ENCODE measurements around the gene C2orf72. TPM values are rescaled to one million over a fixed set of nuclear protein-coding genes. Genes with fewer than 3 reads are reported as not detected.
A peak's percentile ranks its signal among the peaks of the same experiment; 100 is the strongest.
"Not testable (repeated sequence)": the region's sequence is repeated elsewhere in the genome, so short reads cannot be mapped to it uniquely, and the experiment has no call there.

The C2orf72 gene
- polyA plus RNA-seq, 3 donors, result not detected

DNA sequence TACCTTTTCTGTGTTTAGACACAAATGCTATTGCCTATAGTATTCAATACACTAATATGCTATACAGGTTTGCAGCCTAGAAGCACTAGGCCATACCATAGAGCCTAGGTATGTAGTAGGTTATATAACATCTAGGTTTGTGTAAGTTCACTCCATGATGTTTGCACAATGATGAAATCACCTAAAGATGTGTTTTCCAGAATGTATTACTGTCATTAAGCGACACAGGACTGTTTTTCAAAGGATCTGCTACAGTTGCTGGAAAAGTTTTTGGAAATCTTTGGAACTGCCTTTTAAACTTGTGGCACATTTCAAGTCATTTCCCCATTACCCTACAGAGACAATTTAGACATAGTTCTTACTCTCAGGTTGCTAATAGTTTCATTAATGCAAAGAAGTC lies 28.6 kb downstream of the C2orf72 start:
- WGBS (ENCODE audit: insufficient coverage), result 100% methylated on average over 1 of the region's 1 CpG
- no peak overlapping the region for H3K4me2 ChIP-seq (replicated peaks; ENCODE audit: extremely low read depth, low read length, poor library complexity, severe bottlenecking)
- H3K27ac ChIP-seq (ENCODE audit: low read depth in 1 of 2, low read length in 2 of 2), result no peak overlapping the region
- H3K36me3 Mint-ChIP-seq, result peaks cover 76 to 89% of the 10 kb centered on the region in 2 donors
- no peak overlapping the region for H3K4me3 ChIP-seq (replicated peaks in 1 of 3; ENCODE audit: low read depth in 2 of 3, low read length in 3 of 3)
- H4K20me1 ChIP-seq (ENCODE audit: insufficient read depth, low read length), result peaks cover 16% of the 10 kb centered on the region
- intact Hi-C loops (cut with micrococcal nuclease), result no loop called here
- no peak overlapping the region for H2AFZ ChIP-seq (ENCODE audit: insufficient read depth, low read depth, low read length, poor library complexity, severe bottlenecking)
- peaks cover 22% of the 10 kb centered on the region for H3K79me2 ChIP-seq (ENCODE audit: insufficient read depth, low read length)
- H3K27me3 ChIP-seq (ENCODE audit: control insufficient read depth in 2 of 2, insufficient read depth in 2 of 2, low read length in 2 of 2), result no peaks in the 10 kb centered on the region
- H3K27me3 Mint-ChIP-seq (ENCODE audit: low read depth in 3 of 3), result no peaks in the 10 kb centered on the region
- no peak overlapping the region for H3K4me3 Mint-ChIP-seq
- peaks cover 26% of the 10 kb centered on the region for H3K4me1 Mint-ChIP-seq
- DNase-seq, result no peak
- peaks cover 11 to 24% of the 10 kb centered on the region in 2 donors for H3K4me1 ChIP-seq (ENCODE audit: control insufficient read depth in 1 of 2, insufficient read depth in 2 of 2, low read length in 2 of 2)
- H3K9me3 Mint-ChIP-seq, result peaks cover 0 to 1% (median 0%) of the 10 kb centered on the region in 7 donors
- H3K9ac ChIP-seq (ENCODE audit: insufficient read depth, low read length, poor library complexity, severe bottlenecking), result no peak overlapping the region
- H3K9me3 ChIP-seq (replicated peaks in 1 of 2; ENCODE audit: control insufficient read depth in 1 of 2, insufficient read depth in 1 of 2, low read length in 2 of 2), result no peaks in the 10 kb centered on the region
- TF ChIP-seq, protein P1, sequence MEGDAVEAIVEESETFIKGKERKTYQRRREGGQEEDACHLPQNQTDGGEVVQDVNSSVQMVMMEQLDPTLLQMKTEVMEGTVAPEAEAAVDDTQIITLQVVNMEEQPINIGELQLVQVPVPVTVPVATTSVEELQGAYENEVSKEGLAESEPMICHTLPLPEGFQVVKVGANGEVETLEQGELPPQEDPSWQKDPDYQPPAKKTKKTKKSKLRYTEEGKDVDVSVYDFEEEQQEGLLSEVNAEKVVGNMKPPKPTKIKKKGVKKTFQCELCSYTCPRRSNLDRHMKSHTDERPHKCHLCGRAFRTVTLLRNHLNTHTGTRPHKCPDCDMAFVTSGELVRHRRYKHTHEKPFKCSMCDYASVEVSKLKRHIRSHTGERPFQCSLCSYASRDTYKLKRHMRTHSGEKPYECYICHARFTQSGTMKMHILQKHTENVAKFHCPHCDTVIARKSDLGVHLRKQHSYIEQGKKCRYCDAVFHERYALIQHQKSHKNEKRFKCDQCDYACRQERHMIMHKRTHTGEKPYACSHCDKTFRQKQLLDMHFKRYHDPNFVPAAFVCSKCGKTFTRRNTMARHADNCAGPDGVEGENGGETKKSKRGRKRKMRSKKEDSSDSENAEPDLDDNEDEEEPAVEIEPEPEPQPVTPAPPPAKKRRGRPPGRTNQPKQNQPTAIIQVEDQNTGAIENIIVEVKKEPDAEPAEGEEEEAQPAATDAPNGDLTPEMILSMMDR (IDR thresholded peaks at IDR 0.05), result no peak
- H3K36me3 ChIP-seq (replicated peaks in 1 of 2; ENCODE audit: control insufficient read depth in 1 of 2, insufficient read depth in 2 of 2, low read length in 2 of 2), result peaks cover 84 to 100% of the 10 kb centered on the region in 2 donors
- H3K27ac Mint-ChIP-seq, result no peak overlapping the region

DNA sequence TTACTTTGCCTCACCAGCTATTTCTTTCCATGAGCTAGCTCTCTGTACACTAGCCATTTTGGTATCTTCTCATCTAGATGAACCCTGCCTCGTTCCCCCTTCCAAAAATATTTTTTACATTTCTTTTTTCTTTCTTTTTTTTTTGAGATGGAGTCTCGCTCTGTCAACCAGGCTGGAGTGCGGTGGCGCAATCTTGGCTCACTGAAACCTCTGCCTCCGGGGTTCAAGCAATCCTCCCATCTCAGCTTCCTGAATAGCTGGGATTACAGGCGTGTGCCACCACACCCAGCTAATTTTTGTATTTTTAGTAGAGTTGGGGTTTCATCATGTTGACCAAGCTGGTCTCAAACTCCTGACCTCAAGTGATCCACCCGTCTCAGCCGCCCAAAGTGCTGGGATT lies 30.2 kb downstream of the C2orf72 start:
- DNase-seq; H3K27me3 ChIP-seq (ENCODE audit: control insufficient read depth in 2 of 2, insufficient read depth in 2 of 2, low read length in 2 of 2); H3K27me3 Mint-ChIP-seq (ENCODE audit: low read depth in 3 of 3); H3K4me3 Mint-ChIP-seq; H3K4me3 ChIP-seq (replicated peaks in 1 of 3; ENCODE audit: low read depth in 2 of 3, low read length in 3 of 3); H3K9ac ChIP-seq (ENCODE audit: insufficient read depth, low read length, poor library complexity, severe bottlenecking); H2AFZ ChIP-seq (ENCODE audit: insufficient read depth, low read depth, low read length, poor library complexity, severe bottlenecking); H3K27ac ChIP-seq (ENCODE audit: low read depth in 1 of 2, low read length in 2 of 2); H3K9me3 Mint-ChIP-seq; H3K4me2 ChIP-seq (replicated peaks; ENCODE audit: extremely low read depth, low read length, poor library complexity, severe bottlenecking); intact Hi-C loops (cut with micrococcal nuclease); H3K9me3 ChIP-seq (replicated peaks in 1 of 2; ENCODE audit: control insufficient read depth in 1 of 2, insufficient read depth in 1 of 2, low read length in 2 of 2): not testable (repeated sequence)
- peaks cover 75 to 89% of the 10 kb centered on the region in 2 donors for H3K36me3 Mint-ChIP-seq
- Histone ChIP-seq H3K4me1 (ENCODE audit: control insufficient read depth in 1 of 2, insufficient read depth in 2 of 2, low read length in 2 of 2) (peaks cover 11 to 24% of the 10 kb centered on the region in 2 donors), H3K79me2 (ENCODE audit: insufficient read depth, low read length) (peaks cover 12% of the 10 kb centered on the region), H4K20me1 (ENCODE audit: insufficient read depth, low read length) (peaks cover 12% of the 10 kb centered on the region), H3K36me3 (replicated peaks in 1 of 2; ENCODE audit: control insufficient read depth in 1 of 2, insufficient read depth in 2 of 2, low read length in 2 of 2) (peaks cover 89 to 100% of the 10 kb centered on the region in 2 donors)
- H3K4me1 Mint-ChIP-seq, result peaks cover 26% of the 10 kb centered on the region
- WGBS (ENCODE audit: insufficient coverage), result 44% methylated on average over 2 of the region's 8 CpGs
- peak overlapping the region in 4 of 7 donors; percentile 27 to 89 (median 48) for H3K27ac Mint-ChIP-seq
